GM12874 (cell line): ENCODE measurements around the gene PBRM1.

Experiments used
- TF ChIP-seq, protein P1 (sequence below): IDR thresholded peaks from 2 replicates; pipeline ENCODE4 v1.5.1; 2011; ENCODE audit warnings: low read depth, mild to moderate bottlenecking, control low read depth, low read length, moderate library complexity; ENCODE audit not compliant: insufficient read depth

PBRM1 gene

DNA sequence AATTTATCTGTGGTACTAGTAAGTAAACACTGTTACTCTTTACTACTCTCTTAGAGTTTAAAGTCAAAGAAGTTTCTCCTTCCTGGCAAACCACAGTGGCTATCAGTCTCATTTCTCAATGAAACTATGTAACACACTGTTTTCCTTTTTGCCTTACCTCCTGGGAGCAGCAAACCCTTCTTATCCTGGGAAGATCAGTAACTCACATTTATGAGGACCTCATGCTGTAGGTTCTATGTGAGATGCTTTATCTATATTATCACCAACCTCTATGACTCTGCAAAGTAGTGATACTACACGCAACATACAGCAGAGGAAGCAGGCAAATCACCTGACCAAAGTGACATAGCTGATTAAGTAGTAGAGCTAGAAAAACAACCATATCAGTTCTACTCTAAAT lies 35.3 kb downstream of the PBRM1 start:
- TF ChIP-seq, protein P1, sequence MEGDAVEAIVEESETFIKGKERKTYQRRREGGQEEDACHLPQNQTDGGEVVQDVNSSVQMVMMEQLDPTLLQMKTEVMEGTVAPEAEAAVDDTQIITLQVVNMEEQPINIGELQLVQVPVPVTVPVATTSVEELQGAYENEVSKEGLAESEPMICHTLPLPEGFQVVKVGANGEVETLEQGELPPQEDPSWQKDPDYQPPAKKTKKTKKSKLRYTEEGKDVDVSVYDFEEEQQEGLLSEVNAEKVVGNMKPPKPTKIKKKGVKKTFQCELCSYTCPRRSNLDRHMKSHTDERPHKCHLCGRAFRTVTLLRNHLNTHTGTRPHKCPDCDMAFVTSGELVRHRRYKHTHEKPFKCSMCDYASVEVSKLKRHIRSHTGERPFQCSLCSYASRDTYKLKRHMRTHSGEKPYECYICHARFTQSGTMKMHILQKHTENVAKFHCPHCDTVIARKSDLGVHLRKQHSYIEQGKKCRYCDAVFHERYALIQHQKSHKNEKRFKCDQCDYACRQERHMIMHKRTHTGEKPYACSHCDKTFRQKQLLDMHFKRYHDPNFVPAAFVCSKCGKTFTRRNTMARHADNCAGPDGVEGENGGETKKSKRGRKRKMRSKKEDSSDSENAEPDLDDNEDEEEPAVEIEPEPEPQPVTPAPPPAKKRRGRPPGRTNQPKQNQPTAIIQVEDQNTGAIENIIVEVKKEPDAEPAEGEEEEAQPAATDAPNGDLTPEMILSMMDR = no peak

DNA sequence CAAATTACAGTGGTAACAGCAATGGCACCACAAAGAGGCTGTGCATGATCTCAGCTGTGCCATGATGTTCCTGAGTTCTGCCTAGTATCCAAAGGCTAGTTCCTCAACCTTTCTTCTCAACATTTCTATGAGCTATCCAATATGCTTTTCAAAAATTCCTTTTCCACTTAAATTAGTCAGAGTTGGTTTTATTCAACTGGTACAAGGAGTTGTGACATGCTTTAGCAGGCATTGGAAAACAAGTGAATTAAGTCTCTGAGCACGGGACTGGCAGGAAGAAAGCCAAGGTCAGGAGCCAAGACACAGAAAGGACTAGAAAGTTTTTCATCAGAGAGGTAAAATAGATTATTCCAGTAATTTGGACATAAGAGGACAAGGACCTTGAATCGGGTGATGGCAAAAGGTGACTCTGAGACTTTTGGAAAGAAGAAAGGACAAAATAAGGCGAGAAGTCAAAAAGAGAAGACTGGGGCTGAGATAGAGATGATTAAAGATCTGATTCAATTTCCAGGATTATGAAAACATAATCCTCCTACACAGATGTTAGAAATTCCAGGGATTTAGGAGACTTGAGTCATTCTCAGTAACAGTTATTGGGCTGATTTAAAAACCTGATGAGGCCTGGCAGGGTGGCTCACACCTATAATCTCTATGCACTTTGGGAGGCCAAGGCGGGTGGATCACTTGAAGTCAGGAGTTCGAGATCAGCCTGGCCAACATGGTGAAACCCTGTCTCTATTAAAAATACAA lies 36.1 kb downstream of the PBRM1 start:
- TF ChIP-seq, protein P1 = no peak

DNA sequence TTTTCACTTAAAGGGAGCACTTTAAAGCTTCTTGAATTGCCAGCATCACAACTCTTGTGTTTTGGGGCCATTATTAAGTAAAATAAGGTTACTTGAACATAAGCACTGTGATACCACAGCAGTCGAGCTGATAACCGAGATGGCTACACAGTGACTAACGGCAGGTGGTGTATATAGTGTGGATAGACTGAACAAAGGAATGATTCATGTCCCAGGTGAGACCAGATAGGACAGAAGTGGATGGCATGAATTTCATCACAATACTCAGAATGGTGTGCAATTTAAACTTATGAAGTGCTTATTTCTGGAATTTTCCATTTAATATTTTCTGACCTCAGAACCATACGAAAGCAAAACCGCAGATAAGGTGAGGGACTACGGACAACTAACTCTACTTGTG lies 40.2 kb downstream of the PBRM1 start:
- TF ChIP-seq, protein P1 = no peak

DNA sequence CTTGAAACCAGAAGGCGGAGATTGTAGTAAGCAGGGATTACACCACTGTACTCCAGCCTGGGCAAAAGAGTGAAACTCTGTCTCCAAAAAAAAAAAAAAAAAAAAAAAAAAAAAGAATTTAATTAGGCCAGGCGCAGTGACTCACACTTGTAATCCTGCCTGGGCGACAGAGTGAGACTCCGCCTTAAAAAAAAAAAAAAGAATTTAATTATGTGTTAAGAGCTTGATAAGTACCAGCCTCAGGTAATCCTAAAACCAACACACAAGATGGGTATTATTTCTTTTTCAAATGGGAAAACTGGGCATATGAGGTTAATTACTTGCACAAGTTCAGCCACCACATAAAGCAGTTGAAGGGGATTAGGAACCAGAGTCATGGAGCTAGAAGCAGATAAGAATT lies 49.0 kb downstream of the PBRM1 start:
- TF ChIP-seq, protein P1 = no peak

DNA sequence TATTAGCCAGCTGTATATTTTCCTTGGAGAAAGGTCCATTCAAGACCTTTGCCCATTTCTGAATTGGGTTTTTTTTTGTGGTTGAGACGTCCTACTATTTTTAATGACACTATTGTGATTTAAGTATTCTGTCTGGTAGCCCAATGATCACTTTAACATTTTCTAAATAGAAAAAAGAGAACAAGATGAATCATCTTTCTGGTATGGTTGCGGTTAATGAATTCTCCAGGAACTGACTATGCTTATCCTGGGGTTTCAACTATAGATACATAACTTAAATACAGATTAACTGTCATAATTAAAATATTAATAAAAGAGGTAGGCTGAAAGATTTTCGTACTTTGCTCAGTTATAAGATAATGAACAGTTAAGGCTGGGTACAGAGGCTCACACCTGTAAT lies 51.9 kb downstream of the PBRM1 start:
- TF ChIP-seq, protein P1 = no peak

DNA sequence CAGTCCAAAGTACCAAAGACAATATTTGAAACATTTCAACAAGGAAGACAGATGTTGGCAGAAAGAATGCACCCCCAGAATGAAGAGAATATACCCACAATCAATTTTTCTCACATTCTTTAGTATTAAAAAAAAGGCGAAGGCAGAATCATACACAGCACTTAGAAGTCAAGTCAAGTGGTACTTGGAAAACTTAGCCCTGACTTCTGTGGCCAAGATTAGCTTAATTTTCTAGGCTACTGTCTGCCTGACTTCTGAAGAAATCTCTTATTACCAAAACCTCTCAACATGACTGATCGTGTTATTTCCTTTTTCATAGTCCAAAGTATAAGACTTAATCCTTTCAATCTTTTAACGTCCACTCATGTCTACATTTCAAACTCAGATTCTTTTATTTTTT lies 60.7 kb downstream of the PBRM1 start:
- TF ChIP-seq, protein P1 = no peak

DNA sequence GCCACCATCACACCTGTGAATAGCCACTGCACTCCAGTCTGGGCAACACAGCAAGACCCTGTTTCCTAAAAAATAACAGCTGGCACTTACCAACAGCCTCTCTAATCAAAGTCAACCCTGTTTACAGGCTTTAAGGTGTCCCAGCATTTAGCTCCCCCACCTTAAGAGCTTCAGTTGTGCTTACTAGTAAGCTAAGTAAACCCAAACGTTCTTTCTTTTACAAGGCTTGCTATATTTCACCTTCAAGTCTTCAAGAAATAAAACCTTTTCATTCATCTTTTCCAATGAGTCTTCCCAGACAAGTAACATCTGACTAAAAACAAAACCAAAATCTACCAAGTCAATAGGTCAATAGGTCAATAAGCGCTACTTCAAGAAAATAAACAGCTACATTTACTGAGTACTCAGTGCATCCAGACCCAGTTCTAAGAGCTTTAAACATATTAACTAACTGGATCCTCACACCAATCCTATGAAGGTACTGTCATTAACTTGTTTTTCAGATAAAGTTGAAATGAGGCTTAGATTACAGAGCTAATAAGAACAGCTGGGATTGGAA lies 62.4 kb downstream of the PBRM1 start:
- TF ChIP-seq, protein P1 = no peak
